Activated CD4-positive, alpha-beta T cell treated with anti-CD3 and anti-CD28 coated beads, Interleukin-2, amount 50 U/mL, for 24 hours (primary cell): ENCODE measurements around the gene NNAT.
"Not testable (repeated sequence)": the region's sequence is repeated elsewhere in the genome, so short reads cannot be mapped to it uniquely, and the experiment has no call there.

ENCODE experiments used
- DNase-seq, 2 donors: peaks; one replicate each; pipeline ENCODE4 v3.0.0-alpha.2; 2020; ENCODE audit warnings: low read depth in 1 of 2, low spot score in 1 of 2

NNAT gene

GRCh38 chr20:37540001-37540400 lies 19.0 kb downstream of the NNAT start:
- no peak for DNase-seq

- not testable (repeated sequence) for DNase-seq
Measured at GRCh38 chr20:37540838-37541237, 19.8 kb downstream of the NNAT start.

GRCh38 chr20:37541326-37541725 lies 20.3 kb downstream of the NNAT start:
- no peak for DNase-seq

- DNase-seq: no peak
Measured at GRCh38 chr20:37542281-37542680, 21.2 kb downstream of the NNAT start.

GRCh38 chr20:37543828-37544227 lies 22.8 kb downstream of the NNAT start:
- no peak for DNase-seq

GRCh38 chr20:37544386-37544785 lies 23.3 kb downstream of the NNAT start:
- no peak for DNase-seq

- DNase-seq: no peak
Measured at GRCh38 chr20:37545516-37545915, 24.5 kb downstream of the NNAT start.

GRCh38 chr20:37547912-37548311 lies 26.9 kb downstream of the NNAT start:
- DNase-seq: no peak

GRCh38 chr20:37550101-37550920 lies 29.3 kb downstream of the NNAT start:
- DNase-seq: not testable (repeated sequence)

- not testable (repeated sequence) for DNase-seq
Measured at GRCh38 chr20:37551660-37552059, 30.6 kb downstream of the NNAT start.

- DNase-seq: no peak
Measured at GRCh38 chr20:37552415-37552814, 31.4 kb downstream of the NNAT start.

- DNase-seq: not testable (repeated sequence)
Measured at GRCh38 chr20:37554721-37555298, 33.8 kb downstream of the NNAT start.

GRCh38 chr20:37556538-37556937 lies 35.5 kb downstream of the NNAT start:
- DNase-seq: no peak

- DNase-seq: no peak
Measured at GRCh38 chr20:37558306-37558705, 37.3 kb downstream of the NNAT start.

GRCh38 chr20:37558779-37559178 lies 37.7 kb downstream of the NNAT start:
- DNase-seq: no peak

GRCh38 chr20:37559312-37560027 lies 38.4 kb downstream of the NNAT start:
- DNase-seq: no peak

GRCh38 chr20:37560629-37561028 lies 39.6 kb downstream of the NNAT start:
- no peak for DNase-seq

- no peak for DNase-seq
Measured at GRCh38 chr20:37562695-37563480, 41.8 kb downstream of the NNAT start.

- no peak for DNase-seq
Measured at GRCh38 chr20:37564016-37564387, 43.0 kb downstream of the NNAT start.

GRCh38 chr20:37564388-37565133 lies 43.5 kb downstream of the NNAT start:
- DNase-seq: peak; percentile 11 to 12
